EH (cell line): Measurements from ENCODE around the gene MAP4K5.

Experiments
- DNase-seq: peaks from one replicate; pipeline ENCODE4 v3.0.0-alpha.2; 2015; ENCODE audit warnings: low read depth

MAP4K5 gene

GRCh38 chr14:50476134-50476533 lies 56.2 kb downstream of the MAP4K5 start:
- DNase-seq: no peak

GRCh38 chr14:50475460-50475859 lies 56.9 kb downstream of the MAP4K5 start:
- DNase-seq: peak; percentile 52

GRCh38 chr14:50471838-50472465 lies 60.4 kb downstream of the MAP4K5 start:
- no peak for DNase-seq

- no peak for DNase-seq
These were observed 62.4 kb downstream of the MAP4K5 start for GRCh38 chr14:50469982-50470381.

- no peak for DNase-seq
These were observed 70.3 kb downstream of the MAP4K5 start for GRCh38 chr14:50462111-50462510.

- DNase-seq: no peak
These were observed 78.5 kb downstream of the MAP4K5 start for GRCh38 chr14:50453869-50454268.

GRCh38 chr14:50452979-50453705 lies 79.2 kb downstream of the MAP4K5 start:
- peak; percentile 60 for DNase-seq

- peak; percentile 3 for DNase-seq
These were observed 80.1 kb downstream of the MAP4K5 start for GRCh38 chr14:50452296-50452695.

- DNase-seq: peak; percentile 3
These were observed 80.5 kb downstream of the MAP4K5 start for GRCh38 chr14:50451854-50452253.

- DNase-seq: peak; percentile 17
These were observed 84.9 kb downstream of the MAP4K5 start for GRCh38 chr14:50447461-50447860.

GRCh38 chr14:50434528-50434927 lies 97.8 kb downstream of the MAP4K5 start:
- no peak for DNase-seq

- DNase-seq: no peak
These were observed 100.2 kb downstream of the MAP4K5 start for GRCh38 chr14:50432131-50432530.

- peak; percentile 67 for DNase-seq
These were observed 106.6 kb downstream of the MAP4K5 start for GRCh38 chr14:50425816-50426215.

GRCh38 chr14:50425105-50425504 lies 107.3 kb downstream of the MAP4K5 start:
- DNase-seq: no peak

- DNase-seq: no peak
These were observed 108.8 kb downstream of the MAP4K5 start for GRCh38 chr14:50423529-50423928.

- DNase-seq: no peak
These were observed 110.9 kb downstream of the MAP4K5 start for GRCh38 chr14:50421499-50421898.

- DNase-seq: peak; percentile 14
These were observed 114.5 kb downstream of the MAP4K5 start for GRCh38 chr14:50417853-50418252.

- peak; percentile 89 for DNase-seq
These were observed 121.4 kb downstream of the MAP4K5 start for GRCh38 chr14:50410921-50411320.

- peak; percentile 22 for DNase-seq
These were observed 122.3 kb downstream of the MAP4K5 start for GRCh38 chr14:50410071-50410470.

- DNase-seq: peak; percentile 14
These were observed 125.1 kb downstream of the MAP4K5 start for GRCh38 chr14:50407111-50407812.

GRCh38 chr14:50403419-50403818 lies 128.9 kb downstream of the MAP4K5 start:
- DNase-seq: peak; percentile 23

- DNase-seq: peak; percentile 44
These were observed 129.4 kb downstream of the MAP4K5 start for GRCh38 chr14:50402965-50403364.

- DNase-seq: no peak
These were observed 131.9 kb downstream of the MAP4K5 start for GRCh38 chr14:50400461-50400860.
